Measurements from ENCODE around the gene MTR. TPM values are rescaled to one million over a fixed set of nuclear protein-coding genes. Genes with fewer than 3 reads are reported as not detected.
A peak's percentile ranks its signal among the peaks of the same experiment; 100 is the strongest.

MTR gene
- polyA plus RNA-seq, 2 of the 4 experiments (the other 2 are of a cell fraction) = 6.2 to 12.7 TPM

DNA sequence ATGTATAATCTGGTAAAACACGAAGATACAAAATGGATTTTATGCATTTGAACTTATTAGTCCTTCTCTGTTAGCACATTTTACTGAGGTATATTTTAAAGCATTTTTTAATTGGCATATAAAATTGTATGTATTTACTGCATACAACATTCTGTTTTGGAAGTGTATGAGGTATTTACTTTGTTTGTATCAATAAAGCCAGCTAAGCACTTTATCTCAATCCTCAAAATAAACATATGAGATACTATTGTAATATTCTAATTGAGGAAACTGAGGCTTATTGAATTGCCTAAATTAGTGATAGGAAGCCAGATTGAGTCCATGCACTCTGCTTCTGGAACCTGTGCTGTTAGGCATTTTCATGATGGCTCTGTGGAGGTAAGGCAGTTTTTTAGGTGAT lies 65.6 kb downstream of the MTR start:
- ChIA-PET CTCF (interaction anchor here (0.7 kb wide), 1 partner anchor 283 kb away, joined by 3 read pairs; no protein-coding TSS in a partner anchor), POLR2A (interaction anchor here (0.7 kb wide), 1 partner anchor 11 kb away, joined by 3 read pairs; no protein-coding TSS in a partner anchor)
- Histone ChIP-seq H3K9me3 (no peaks in the 10 kb centered on the region), H3K4me2 (no peak overlapping the region), H3K27ac (no peak overlapping the region), H3K4me1 (0 out of 3 replicates have a peak, but pooled peaks cover 8% of the 10 kb centered on the region), H3K4me3 (no peak overlapping the region)
- WGBS (ENCODE audit: missing lambda C conversion rate) = 91% methylated on average over 1 of the region's 1 CpG
- TF ChIP-seq, protein P1, sequence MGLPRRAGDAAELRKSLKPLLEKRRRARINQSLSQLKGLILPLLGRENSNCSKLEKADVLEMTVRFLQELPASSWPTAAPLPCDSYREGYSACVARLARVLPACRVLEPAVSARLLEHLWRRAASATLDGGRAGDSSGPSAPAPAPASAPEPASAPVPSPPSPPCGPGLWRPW (IDR thresholded peaks at IDR 0.05) = no peak
- peak; percentile 40 for TF ChIP-seq MAFK (IDR thresholded peaks at IDR 0.05; ENCODE audit: partially characterized antibody)
- ATAC-seq (no peak), DNase-seq (ENCODE audit: low read depth in 1 of 2, low spot score in 1 of 2) (no peak), FAIRE-seq (no peak)

- CTCF ChIA-PET = interaction anchor here (0.6 to 0.7 kb wide), 2 partner anchors 52 to 284 kb away, joined by 3 read pairs; no protein-coding TSS in a partner anchor
- FAIRE-seq = no peak
- no peak overlapping the region for H3K4me3 ChIP-seq
- no peak overlapping the region for H3K4me2 ChIP-seq
- TF ChIP-seq NFE2L2 (conservative IDR thresholded peaks at IDR 0.05; ENCODE audit: low read length) (no peak), FOXS1 (CRISPR knock-in tag; IDR thresholded peaks at IDR 0.05) (no peak), EP300 (IDR thresholded peaks at IDR 0.05) (no peak), CHD4 (IDR thresholded peaks at IDR 0.05; ENCODE audit: borderline replicate concordance) (no peak), MAZ (IDR thresholded peaks at IDR 0.05; ENCODE audit: borderline replicate concordance, low read depth, low read length) (no peak), CBX2 (IDR thresholded peaks at IDR 0.05; ENCODE audit: borderline replicate concordance, low read depth) (no peak), MYC (IDR thresholded peaks at IDR 0.05; ENCODE audit: borderline replicate concordance, low read length) (no peak), HEYL (CRISPR knock-in tag; IDR thresholded peaks at IDR 0.05) (no peak), ZNF302 (CRISPR knock-in tag; IDR thresholded peaks at IDR 0.05) (no peak), FOSL2 (IDR thresholded peaks at IDR 0.05) (no peak), FOSL2 (CRISPR knock-in tag; IDR thresholded peaks at IDR 0.05) (no peak)
- TF ChIP-seq, protein P2, sequence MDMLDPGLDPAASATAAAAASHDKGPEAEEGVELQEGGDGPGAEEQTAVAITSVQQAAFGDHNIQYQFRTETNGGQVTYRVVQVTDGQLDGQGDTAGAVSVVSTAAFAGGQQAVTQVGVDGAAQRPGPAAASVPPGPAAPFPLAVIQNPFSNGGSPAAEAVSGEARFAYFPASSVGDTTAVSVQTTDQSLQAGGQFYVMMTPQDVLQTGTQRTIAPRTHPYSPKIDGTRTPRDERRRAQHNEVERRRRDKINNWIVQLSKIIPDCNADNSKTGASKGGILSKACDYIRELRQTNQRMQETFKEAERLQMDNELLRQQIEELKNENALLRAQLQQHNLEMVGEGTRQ (IDR thresholded peaks at IDR 0.05) = no peak
- TF ChIP-seq, protein P3, sequence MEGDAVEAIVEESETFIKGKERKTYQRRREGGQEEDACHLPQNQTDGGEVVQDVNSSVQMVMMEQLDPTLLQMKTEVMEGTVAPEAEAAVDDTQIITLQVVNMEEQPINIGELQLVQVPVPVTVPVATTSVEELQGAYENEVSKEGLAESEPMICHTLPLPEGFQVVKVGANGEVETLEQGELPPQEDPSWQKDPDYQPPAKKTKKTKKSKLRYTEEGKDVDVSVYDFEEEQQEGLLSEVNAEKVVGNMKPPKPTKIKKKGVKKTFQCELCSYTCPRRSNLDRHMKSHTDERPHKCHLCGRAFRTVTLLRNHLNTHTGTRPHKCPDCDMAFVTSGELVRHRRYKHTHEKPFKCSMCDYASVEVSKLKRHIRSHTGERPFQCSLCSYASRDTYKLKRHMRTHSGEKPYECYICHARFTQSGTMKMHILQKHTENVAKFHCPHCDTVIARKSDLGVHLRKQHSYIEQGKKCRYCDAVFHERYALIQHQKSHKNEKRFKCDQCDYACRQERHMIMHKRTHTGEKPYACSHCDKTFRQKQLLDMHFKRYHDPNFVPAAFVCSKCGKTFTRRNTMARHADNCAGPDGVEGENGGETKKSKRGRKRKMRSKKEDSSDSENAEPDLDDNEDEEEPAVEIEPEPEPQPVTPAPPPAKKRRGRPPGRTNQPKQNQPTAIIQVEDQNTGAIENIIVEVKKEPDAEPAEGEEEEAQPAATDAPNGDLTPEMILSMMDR (IDR thresholded peaks at IDR 0.05) = no peak
- no peaks in the 10 kb centered on the region for H3K9me3 ChIP-seq
- POLR2A ChIA-PET = no interaction called here
- no peak overlapping the region for H3K27ac ChIP-seq
- WGBS (ENCODE audit: missing lambda C conversion rate) = 97% methylated on average over 2 of the region's 2 CpGs
- DNase-seq (ENCODE audit: low read depth in 1 of 2, low spot score in 1 of 2) = no peak
- H3K4me1 ChIP-seq = 0 out of 3 replicates have a peak, but pooled peaks cover 8% of the 10 kb centered on the region
- no peak for ATAC-seq
These were observed 66.6 kb downstream of the MTR start for GRCh38 chr1:236861560-236862218.

DNA sequence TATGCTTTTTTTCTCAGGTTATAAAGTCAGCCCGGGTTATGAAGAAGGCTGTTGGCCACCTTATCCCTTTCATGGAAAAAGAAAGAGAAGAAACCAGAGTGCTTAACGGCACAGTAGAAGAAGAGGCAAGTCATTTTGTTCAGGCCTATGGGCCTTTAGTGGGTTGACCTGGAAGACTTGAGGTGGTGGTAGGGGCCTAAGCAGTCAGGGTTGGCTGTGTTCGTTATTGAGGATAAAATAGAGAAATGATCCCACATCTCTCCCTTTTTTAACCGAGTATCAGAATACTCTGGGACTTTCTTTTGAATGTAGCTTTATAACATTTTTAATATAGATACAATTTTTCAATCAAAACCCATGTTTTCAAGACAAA lies 67.1 kb downstream of the MTR start:
- Histone ChIP-seq H3K4me3 (no peak overlapping the region), H3K4me1 (0 out of 3 replicates have a peak, but pooled peaks cover 8% of the 10 kb centered on the region), H3K4me2 (no peak overlapping the region), H3K27ac (no peak overlapping the region), H3K9me3 (no peaks in the 10 kb centered on the region)
- 88% methylated on average over 4 of the region's 4 CpGs for WGBS (ENCODE audit: missing lambda C conversion rate)
- DNase-seq (ENCODE audit: low read depth in 1 of 2, low spot score in 1 of 2) (no peak), FAIRE-seq (no peak), ATAC-seq (no peak)
- ChIA-PET CTCF (interaction anchor here (0.6 kb wide), 1 partner anchor 51 kb away, joined by 3 read pairs; no protein-coding TSS in a partner anchor), POLR2A (no interaction called here)
- TF ChIP-seq CBX2 (IDR thresholded peaks at IDR 0.05; ENCODE audit: borderline replicate concordance, low read depth) = no peak
- no peak for TF ChIP-seq GATA3 (IDR thresholded peaks at IDR 0.05; ENCODE audit: borderline replicate concordance)
- TF ChIP-seq ZC3H11A (IDR thresholded peaks at IDR 0.05) = no peak
- TF ChIP-seq POLR2AphosphoS2 (conservative IDR thresholded peaks at IDR 0.05; ENCODE audit: low read length) = no peak
- TF ChIP-seq FOSL2 (IDR thresholded peaks at IDR 0.05) = no peak
- TF ChIP-seq FOSL2 (CRISPR knock-in tag; IDR thresholded peaks at IDR 0.05) = no peak
- no peak for TF ChIP-seq EHMT2 (IDR thresholded peaks at IDR 0.05; ENCODE audit: low read depth)
- no peak for TF ChIP-seq FOSB (CRISPR knock-in tag; IDR thresholded peaks at IDR 0.05)
- TF ChIP-seq MYC (IDR thresholded peaks at IDR 0.05; ENCODE audit: borderline replicate concordance, low read length) = no peak
